ENCODE data around the gene NR6A1.

DNA sequence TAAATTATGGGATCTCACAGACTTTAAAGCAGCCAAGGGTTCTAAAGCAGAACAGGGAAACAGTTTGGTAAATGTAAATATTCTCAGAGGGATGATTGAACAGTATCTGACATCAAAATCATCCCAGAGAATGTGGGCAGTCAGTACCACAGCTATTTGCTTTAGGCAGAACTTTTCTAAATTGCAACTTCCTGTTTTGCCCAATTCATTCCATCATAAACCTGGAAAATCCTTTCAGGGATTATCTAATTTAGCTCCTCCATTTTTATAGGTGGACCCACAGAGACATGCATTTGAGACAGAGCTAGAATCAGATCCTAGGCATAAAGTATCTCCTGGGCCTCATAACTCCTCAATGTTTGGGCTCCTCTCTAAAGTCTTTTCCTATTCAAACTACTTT, 12.4 kb downstream of the NR6A1 start:
- no peak for TF ChIP-seq POLR2A (IDR thresholded peaks at IDR 0.05)
- TF ChIP-seq, protein P1, sequence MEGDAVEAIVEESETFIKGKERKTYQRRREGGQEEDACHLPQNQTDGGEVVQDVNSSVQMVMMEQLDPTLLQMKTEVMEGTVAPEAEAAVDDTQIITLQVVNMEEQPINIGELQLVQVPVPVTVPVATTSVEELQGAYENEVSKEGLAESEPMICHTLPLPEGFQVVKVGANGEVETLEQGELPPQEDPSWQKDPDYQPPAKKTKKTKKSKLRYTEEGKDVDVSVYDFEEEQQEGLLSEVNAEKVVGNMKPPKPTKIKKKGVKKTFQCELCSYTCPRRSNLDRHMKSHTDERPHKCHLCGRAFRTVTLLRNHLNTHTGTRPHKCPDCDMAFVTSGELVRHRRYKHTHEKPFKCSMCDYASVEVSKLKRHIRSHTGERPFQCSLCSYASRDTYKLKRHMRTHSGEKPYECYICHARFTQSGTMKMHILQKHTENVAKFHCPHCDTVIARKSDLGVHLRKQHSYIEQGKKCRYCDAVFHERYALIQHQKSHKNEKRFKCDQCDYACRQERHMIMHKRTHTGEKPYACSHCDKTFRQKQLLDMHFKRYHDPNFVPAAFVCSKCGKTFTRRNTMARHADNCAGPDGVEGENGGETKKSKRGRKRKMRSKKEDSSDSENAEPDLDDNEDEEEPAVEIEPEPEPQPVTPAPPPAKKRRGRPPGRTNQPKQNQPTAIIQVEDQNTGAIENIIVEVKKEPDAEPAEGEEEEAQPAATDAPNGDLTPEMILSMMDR (IDR thresholded peaks at IDR 0.05) = no peak

All from ovary (tissue), 3 donors.